Heart left ventricle (tissue), 16 donors: Measurements from ENCODE around the gene ITM2C. TPM values are rescaled to one million over a fixed set of nuclear protein-coding genes. Genes with fewer than 3 reads are reported as not detected.

Experiments used
- ATAC-seq, 4 donors: fragments of 200-7000 bp; cut with Tn5 transposase; one replicate each; pipeline ENCODE4 v1.9.1; 2020 to 2022; ENCODE audit warnings: moderate library complexity in 4 of 4, mild to moderate bottlenecking in 3 of 4, moderate number of reproducible peaks in 1 of 4
- DNase-seq, 5 donors: peaks; one replicate each; pipeline ENCODE4 v3.0.0-alpha.2; 2020
- H3K27ac ChIP-seq, 12 donors: fragments of 200-600 bp; sonication (generic) in 4 of 12; one replicate each; pipeline versions ENCODE4 v1.5.0 to v1.8.0; 2016 to 2022; ENCODE audit warnings: mild to moderate bottlenecking in 2 of 12
- H3K27me3 ChIP-seq, 9 donors: fragments of 200-600 bp; sonication (generic) in 2 of 9; one replicate each; pipeline versions ENCODE4 v1.5.1 to v1.8.0; 2016 to 2022; ENCODE audit warnings: mild to moderate bottlenecking in 3 of 9
- H3K36me3 ChIP-seq, 9 donors: fragments of 200-600 bp; sonication (generic) in 2 of 9; one replicate each; pipeline versions ENCODE4 v1.5.0 to v1.8.0; 2018 to 2022; ENCODE audit warnings: mild to moderate bottlenecking in 2 of 9
- H3K4me1 ChIP-seq, 12 donors: fragments of 200-600 bp; sonication (generic) in 4 of 12; one replicate each; pipeline versions ENCODE4 v1.5.0 to v1.8.0; 2016 to 2022; ENCODE audit warnings: mild to moderate bottlenecking in 3 of 12
- H3K4me3 ChIP-seq, 12 donors: fragments of 200-600 bp; sonication (generic) in 4 of 12; one replicate each; pipeline versions ENCODE4 v1.5.0 to v1.8.0; 2017 to 2022; ENCODE audit warnings: mild to moderate bottlenecking in 9 of 12, moderate library complexity in 4 of 12
- H3K9me3 ChIP-seq, 12 donors: fragments of 200-600 bp; sonication (generic) in 4 of 12; one replicate each; pipeline versions ENCODE4 v1.5.0 to v1.8.0; 2016 to 2022; ENCODE audit warnings: mild to moderate bottlenecking in 1 of 12
- CTCF ChIP-seq, 12 donors: fragments of 200-600 bp; sonication (generic) in 4 of 12; IDR thresholded peaks; one replicate each; pipeline versions ENCODE4 v1.5.0 to v1.8.0; 2018 to 2022; ENCODE audit warnings: antibody characterized with exemption in 12 of 12, mild to moderate bottlenecking in 5 of 12
- POLR2A ChIP-seq, 2 donors: fragments of 450-650 bp; IDR thresholded peaks; one replicate each; pipeline ENCODE4 v1.6.1; 2017; ENCODE audit warnings: antibody characterized with exemption in 2 of 2, mild to moderate bottlenecking in 2 of 2, moderate library complexity in 2 of 2
- WGBS, 4 donors: extraction: QIAGEN DNeasy Blood & Tissue Kit in 2 of 4; methylation state at CpG; one replicate each; pipeline versions ENCODE4 v1.1.5 to v1.1.7; 2013 to 2018; 5-methylcytosine and 5-hydroxymethylcytosine counted together
- intact Hi-C, 10 donors: fragments of 100-400 bp; cut with DNase I; formaldehyde crosslinking; loops; one replicate each; pipeline versions ENCODE4 v1.11.1 to v1.14.2; 2022
- polyA plus RNA-seq, 2 donors: library from polyadenylated mRNA; stranded (reverse); fragments of 200-250 nt; gene quantifications; one replicate each; pipeline ENCODE4 v1.2.3, GENCODE V29; 2013
- total RNA-seq, 9 donors: library from RNA; depleted of rRNA in 2 of 9; stranded (reverse); fragments of >200 nt in 2 of 9; fragmentation: NEBNext Ultra II Directional in 3 of 9; extraction: Animal tissue kit (Norgen Biotek cat#: 25700) in 3 of 9; gene quantifications; one replicate each; pipeline versions ENCODE4 v1.1.0 to v1.2.4, GENCODE V29; 2016 to 2023
- donor health status: ischemic (EF 13 %, LVEDD 7.1; RV severe dilation, severe dysfunction).
- donor health status: healthy with polysubstance abuse.
- donor health status: DM: no; HTN: yes; CAD: no.
- donor health status: DM: no; HTN: no; CAD: no.
- donor health status: ischemic (EF 25% LVEDD 6.9; RV normal size, moderate dysfunction).
- donor health status: ischemic (EF 25% LVEDD 5.7; RV mildly dilated, moderate dysfunction).
- donor health status: healthy.
- donor health status: DM: yes; HTN: yes; CAD: no.
- donor health status: ischemic (EF 35%, LVEDD 5.7; RV mildly dilated, moderate dysfunction).
- donor health status: nonischemic (EF 11% LVEDD 7.7; RV severe dilation, severe dysfunction).
- donor health status: DM: yes; HTN: yes; CAD: no.
- donor health status: PGD.
- donor health status: ischemic (EF 29% LVEDD 5.4; RV normal size, mild dysfunction).
- donor health status: nonischemic (EF 23%, LVEDD 6.1; RV moderate dilation, normal function).

Gene ITM2C
- total and polyA plus RNA-seq, 11 donors, result 19.7 to 36.6 (median 26.0) TPM

- no peak overlapping the region for H3K4me3 ChIP-seq
- TF ChIP-seq CTCF (IDR thresholded peaks at IDR 0.05) (no peak), POLR2A (IDR thresholded peaks at IDR 0.05) (no peak)
- H3K36me3 ChIP-seq, result no peaks in the 10 kb centered on the region
- no peaks in the 10 kb centered on the region for H3K9me3 ChIP-seq
- 54 to 71% (median 61%) methylated on average over 6 of the region's 6 CpGs; no CpG with 5 or more reads in 1 of the 4 donors for WGBS, 4 donors
- ATAC-seq (no peak), DNase-seq (peak in 2 of 5 donors; percentile 13 to 58)
- no peak overlapping the region for H3K27ac ChIP-seq
- H3K27me3 ChIP-seq, result peaks cover 0 to 4% (median 0%) of the 10 kb centered on the region in 9 donors
- intact Hi-C loops, result no loop called here
- H3K4me1 ChIP-seq, result no peaks in the 10 kb centered on the region
These were observed 28.6 kb downstream of the ITM2C start for GRCh38 chr2:230893338-230893737.

- Histone ChIP-seq H3K9me3 (no peaks in the 10 kb centered on the region), H3K36me3 (no peaks in the 10 kb centered on the region), H3K27me3 (peaks cover 0 to 4% (median 0%) of the 10 kb centered on the region in 9 donors), H3K27ac (no peak overlapping the region), H3K4me3 (no peak overlapping the region), H3K4me1 (peaks cover 0 to 4% (median 0%) of the 10 kb centered on the region in 12 donors)
- WGBS, 4 donors, result 77 to 85% (median 83%) methylated on average over 19 of the region's 19 CpGs
- TF ChIP-seq POLR2A (IDR thresholded peaks at IDR 0.05) (no peak), CTCF (IDR thresholded peaks at IDR 0.05) (no peak)
- ATAC-seq, result no peak
- peak in 3 of 5 donors; percentile 14 to 20 (median 14) for DNase-seq
- intact Hi-C loops, result no loop called here
These were observed 29.4 kb downstream of the ITM2C start for GRCh38 chr2:230893841-230894781.

GRCh38 chr2:230895536-230896345, 31.0 kb downstream of the ITM2C start:
- H3K27me3 ChIP-seq, result peaks cover 0 to 4% (median 0%) of the 10 kb centered on the region in 9 donors
- H3K4me3 ChIP-seq, result no peak overlapping the region
- H3K36me3 ChIP-seq, result no peaks in the 10 kb centered on the region
- 53 to 73% (median 58%) methylated on average over 5 to 6 of the region's 6 CpGs for WGBS, 4 donors
- peaks cover 0 to 8% (median 0%) of the 10 kb centered on the region in 12 donors for H3K4me1 ChIP-seq
- ATAC-seq (no peak), DNase-seq (peak in 2 of 5 donors; percentile 5 to 37)
- TF ChIP-seq POLR2A (IDR thresholded peaks at IDR 0.05) (no peak), CTCF (IDR thresholded peaks at IDR 0.05) (no peak)
- no peaks in the 10 kb centered on the region for H3K9me3 ChIP-seq
- intact Hi-C loops, result no loop called here
- H3K27ac ChIP-seq, result no peak overlapping the region
